GM18519 (cell line): ENCODE measurements around the gene PDIA2.
"Not testable (repeated sequence)": the region's sequence is repeated elsewhere in the genome, so short reads cannot be mapped to it uniquely, and the experiment has no call there.

Experiments used
- ATAC-seq: cut with Tn5 transposase; IDR thresholded peaks from one replicate; pipeline ENCODE4 v1.9.1; 2021; ENCODE audit warnings: mild to moderate bottlenecking, moderate library complexity; ENCODE audit not compliant: unreplicated experiment, low FRiP score

PDIA2 gene, protein sequence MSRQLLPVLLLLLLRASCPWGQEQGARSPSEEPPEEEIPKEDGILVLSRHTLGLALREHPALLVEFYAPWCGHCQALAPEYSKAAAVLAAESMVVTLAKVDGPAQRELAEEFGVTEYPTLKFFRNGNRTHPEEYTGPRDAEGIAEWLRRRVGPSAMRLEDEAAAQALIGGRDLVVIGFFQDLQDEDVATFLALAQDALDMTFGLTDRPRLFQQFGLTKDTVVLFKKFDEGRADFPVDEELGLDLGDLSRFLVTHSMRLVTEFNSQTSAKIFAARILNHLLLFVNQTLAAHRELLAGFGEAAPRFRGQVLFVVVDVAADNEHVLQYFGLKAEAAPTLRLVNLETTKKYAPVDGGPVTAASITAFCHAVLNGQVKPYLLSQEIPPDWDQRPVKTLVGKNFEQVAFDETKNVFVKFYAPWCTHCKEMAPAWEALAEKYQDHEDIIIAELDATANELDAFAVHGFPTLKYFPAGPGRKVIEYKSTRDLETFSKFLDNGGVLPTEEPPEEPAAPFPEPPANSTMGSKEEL

DNA sequence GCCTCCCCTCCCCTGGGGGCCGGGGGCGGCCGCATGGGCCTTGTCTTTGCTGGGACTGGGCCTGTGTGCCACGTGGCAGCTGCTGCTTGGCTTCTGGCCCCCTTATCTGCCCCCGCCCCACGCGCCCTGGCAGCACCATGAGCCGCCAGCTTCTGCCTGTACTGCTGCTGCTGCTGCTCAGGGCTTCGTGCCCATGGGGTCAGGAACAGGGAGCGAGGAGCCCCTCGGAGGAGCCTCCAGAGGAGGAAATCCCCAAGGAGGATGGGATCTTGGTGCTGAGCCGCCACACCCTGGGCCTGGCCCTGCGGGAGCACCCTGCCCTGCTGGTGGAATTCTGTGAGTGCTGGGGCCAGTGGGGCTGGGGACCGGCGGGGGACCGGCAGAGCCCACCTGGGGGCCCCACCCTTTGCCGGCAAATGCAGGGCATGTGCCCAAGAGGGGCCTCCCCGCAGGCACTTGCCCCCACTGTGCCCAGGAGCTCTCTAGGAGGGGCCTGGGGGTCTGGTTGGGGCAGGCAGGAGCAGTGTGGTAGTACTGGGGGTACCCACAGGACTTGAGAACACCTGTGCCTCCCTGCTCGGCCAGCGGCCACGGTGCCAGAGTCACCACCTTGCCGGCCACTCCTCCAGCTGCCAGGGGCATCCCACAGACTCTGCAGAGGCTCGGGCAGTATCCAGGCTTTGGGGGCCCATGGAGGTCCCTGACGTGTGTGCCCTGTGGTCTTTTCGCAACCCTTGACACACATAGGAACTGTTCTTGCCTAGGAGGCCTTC is at the start of gene PDIA2:
Gene PDIA2 (plus strand): TSS at position 132 of the 773 bp plus-strand sequence. CDS start 6 bp downstream, at position 138.
- no peak for ATAC-seq

DNA sequence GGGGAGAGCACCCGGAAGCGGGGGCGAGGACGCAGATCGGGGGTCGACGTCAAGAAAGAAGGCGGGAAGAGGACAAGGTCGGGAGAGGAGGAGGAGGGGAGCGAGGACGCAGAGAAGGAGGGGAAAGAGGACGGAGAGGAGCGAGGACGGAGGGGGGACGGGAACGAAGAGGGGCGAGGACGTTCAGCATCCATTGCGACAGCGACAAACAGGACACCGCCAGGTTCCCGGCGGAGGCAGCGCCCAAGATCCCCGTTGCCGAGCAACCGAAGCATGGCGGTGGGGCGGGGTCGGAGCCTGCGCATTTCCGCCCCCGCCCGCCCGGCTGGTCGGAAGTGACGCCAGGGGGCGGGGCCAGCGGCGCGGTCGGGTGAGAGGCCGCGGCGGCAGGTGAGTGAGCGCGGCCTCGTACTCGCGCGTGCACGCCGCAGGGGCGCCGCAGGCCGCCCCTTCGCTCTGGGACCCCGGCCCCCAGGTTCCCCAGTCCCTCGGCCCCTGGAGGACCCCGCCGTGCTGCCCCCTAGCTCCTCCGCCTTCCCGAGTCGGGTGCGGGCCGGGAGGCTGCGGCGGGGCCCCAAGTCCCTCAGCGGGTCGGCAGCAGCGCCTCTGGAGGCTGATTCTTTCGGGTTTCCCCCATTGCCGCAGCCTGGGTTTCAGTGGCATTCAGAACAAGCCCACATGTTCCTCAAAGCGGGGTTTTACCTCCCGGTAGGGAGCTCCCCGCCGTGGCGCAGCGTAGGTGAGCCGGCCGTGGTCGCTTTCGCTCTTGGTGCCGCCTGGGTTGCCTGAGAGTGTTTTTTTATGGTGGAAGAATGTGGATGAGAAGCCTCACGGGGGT is 48.3 kb upstream of the PDIA2 start, which contains the start of gene FAM234A:
Gene FAM234A (plus strand): TSS at position 354 of the 838 bp plus-strand sequence. CDS start 19,593 bp downstream, outside the sequence.
- peak; percentile 73 for ATAC-seq

DNA sequence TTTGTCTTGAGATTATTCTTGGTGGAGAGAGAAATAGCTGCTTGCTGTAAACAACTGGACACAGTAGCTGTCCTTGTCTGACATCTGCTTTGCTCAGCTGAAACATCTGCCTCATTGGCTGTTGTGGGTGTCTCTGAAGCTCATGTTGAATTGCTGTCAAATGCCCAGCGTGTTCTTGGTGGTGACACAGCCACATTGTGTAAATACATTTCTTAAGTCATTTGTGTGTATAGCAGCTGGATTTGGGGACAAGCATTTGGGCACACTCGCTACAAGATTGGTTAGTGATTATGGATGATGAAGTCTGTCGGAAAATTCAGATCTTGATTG is 43.1 kb upstream of the PDIA2 start:
- ATAC-seq: no peak

DNA sequence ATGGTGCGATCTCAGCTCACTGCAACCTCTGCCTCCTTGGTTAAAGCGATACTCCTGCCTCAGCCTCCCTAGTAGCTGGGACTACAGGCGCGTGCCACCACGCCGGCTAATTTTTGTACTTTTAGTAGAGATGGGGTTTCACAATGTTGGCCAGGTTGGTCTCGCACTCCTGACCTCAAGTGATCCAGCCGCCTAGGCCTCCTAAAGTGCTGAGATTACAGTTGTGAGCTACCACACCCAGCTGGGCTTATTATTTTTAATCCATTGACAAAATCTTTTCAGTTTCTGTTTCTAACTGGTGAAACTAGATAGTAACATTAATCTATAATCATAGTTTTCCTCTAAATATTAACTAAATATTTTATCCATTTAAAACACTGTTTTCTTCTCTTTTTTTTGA is 42.4 kb upstream of the PDIA2 start:
- ATAC-seq: no peak

DNA sequence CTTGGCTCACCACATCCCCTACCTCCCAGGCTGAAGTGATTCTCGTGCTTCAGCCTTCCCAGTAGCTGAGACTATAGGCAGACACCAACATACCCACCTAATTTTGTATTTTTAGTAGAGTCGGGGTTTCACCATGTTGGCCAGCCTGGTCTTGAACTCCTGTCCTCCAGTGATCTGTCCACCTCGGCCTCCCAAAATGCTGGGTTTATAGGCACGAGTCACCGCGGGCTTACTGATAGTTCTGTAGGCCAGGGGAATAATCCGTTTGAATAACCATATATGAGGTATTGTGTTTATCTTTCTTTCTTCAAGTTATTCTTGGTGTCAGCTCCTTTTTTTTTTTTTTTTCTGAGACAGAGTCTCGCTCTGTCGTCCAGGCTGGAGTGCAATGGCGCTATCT is 40.7 kb upstream of the PDIA2 start:
- ATAC-seq: no peak

DNA sequence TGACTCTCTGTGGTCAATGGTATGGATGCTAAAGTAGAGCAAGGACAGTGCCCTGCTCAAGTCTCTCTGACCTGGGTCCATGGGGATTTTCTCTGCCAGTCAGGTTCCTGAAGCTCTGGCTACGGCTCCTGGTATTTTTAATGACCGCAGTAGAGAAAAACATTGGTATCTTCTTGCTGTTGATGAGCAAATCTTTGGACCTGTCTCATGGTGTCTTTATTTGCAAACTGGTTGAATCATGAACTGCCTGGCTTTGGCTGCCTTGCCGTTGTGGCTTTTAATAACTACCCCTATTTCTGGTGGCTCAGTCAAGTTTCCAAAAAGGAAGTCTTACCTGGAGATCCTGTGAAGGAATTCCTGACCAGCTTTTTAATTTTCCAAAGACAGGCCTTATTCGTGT is 39.6 kb upstream of the PDIA2 start:
- no peak for ATAC-seq

DNA sequence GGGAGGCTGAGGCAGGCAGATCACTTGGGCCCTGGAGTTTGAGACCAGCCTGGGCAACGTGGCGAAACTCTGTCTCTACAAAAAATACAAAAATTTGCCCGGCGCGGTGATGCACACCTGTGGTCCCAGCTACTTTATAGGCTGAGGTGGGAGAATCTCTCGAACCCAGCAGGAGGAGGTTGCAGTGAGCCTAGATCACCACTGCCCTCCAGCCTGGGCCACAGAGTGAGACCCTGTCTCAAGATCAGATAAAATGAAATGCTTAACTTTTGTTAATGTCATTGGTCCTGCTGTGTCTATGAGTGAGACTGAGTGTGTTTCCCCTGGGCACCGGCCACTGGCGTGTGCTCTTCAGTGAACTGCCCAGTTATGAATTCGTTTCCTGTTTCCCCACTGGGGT is 37.9 kb upstream of the PDIA2 start:
- ATAC-seq: no peak

DNA sequence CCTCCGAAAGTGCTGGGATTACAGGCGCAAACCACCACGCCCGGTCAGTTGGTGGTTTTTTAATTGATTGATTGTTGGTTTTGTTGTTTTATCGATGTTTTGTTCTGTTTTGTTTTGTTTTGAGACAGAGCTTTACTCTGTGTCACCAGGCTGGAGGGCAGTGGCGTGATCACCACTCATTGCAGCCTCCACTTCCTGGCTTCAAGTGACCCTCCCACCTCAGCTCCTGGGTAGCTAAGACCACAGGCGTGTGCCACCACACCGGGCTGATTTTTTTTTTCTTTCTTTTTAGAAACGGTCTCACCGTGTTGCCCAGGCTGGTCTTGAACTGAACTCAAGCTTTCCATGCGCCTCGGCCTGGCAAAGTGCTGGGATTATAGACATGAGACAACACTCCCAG is 35.9 kb upstream of the PDIA2 start:
- ATAC-seq: no peak

DNA sequence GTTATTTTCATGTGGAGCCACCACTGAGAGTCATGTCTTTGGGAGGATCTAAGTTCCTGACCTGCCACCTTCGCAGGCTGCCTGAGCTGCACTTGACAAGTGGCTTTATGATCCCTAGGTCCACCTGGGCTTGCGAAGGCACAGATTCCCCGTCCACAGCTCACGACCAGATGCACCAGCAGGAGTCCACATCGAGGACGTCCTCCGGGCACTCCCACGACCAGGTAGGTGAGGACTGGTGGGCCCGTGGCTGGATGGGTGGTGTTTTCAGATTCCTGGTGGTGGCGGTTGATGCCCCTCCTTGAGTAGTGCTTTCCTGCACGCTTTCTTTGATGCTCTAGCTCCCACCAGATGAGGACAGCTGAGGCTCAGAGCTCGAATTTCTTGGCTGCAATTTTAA is 33.5 kb upstream of the PDIA2 start:
- no peak for ATAC-seq

DNA sequence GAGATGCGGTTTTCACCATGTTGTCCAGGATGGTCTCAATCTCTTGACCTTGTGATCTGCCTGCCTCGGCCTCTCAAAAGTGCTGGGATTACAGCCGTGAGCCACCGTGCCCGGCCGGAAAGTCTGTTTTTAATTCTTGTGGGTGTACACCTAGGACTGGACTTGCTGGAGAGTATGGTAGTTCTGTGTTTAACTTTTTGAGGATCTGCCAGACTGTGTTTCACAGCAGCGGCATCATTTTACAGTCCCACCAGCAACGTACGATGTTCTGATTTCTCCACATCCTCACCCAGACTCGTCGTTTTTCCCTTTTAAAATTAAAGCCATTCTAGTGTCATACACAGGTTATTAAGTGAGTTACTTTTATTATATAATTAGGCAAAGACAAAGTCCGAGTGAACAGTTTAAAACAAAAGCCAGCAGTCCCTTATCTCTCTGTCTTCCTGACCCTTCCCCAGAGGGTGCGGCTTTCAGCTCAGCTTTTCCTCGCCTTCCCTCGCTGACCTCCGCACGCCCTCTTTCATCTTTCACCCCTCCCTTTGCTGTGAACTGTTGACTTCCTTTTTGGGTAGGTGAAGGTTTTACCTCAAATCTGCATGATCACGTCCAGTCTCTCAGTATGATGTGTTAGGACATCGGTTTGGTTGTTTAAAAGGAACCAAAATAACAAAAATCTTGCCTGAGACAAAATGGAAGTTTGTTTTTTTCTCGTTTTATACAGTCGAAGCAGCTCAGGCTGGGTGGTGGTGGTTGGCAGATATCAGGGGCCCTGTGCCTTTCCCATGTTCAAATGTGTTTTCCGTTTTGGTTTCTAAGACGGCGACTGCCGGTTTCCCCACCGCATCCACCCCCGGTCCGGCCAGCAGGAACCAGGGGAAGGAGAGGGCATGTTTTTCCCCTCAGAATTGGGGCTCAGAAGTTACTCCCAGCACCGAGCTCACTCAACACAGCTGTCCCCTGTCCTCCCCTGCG is 30.3 kb upstream of the PDIA2 start:
- ATAC-seq: no peak

DNA sequence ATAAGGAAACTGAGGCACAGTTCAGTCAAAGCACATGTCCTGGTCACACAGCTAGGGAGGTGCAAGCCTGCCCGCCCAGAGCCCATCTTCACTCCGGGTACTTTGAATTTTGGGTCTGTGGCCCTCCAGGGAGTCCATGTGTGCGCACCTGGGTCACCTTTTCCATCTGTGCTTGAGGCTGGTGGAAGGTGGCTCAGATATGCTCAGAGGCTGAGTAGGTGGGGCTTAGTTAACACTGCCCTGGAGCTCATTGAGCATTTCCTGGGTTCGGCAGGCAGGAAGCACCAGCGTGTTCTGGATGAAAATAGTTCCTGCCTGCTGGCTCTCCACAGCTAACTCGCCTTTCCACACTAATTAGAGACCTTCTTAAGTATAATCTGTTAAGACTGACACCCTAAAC is 29.1 kb upstream of the PDIA2 start:
- no peak for ATAC-seq

DNA sequence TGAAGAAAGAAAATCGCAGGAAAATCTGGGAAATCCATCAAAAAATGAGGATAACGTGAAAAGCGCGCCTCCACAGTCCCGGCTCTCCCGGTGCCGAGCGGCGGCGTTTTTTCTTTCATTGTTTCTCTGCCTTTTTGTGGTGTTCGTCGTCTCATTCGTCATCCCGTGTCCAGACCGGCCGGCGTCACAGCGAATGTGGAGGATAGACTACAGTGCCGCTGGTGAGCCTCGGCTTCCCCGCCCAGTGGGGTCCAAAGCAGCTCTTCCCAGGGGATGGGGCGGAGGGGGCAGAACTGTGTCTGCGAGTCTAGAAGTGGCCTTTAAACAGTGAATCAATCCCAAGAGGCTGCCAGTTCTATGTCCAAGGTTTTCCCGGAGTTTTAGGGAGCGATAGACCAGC is 28.5 kb upstream of the PDIA2 start:
- no peak for ATAC-seq

DNA sequence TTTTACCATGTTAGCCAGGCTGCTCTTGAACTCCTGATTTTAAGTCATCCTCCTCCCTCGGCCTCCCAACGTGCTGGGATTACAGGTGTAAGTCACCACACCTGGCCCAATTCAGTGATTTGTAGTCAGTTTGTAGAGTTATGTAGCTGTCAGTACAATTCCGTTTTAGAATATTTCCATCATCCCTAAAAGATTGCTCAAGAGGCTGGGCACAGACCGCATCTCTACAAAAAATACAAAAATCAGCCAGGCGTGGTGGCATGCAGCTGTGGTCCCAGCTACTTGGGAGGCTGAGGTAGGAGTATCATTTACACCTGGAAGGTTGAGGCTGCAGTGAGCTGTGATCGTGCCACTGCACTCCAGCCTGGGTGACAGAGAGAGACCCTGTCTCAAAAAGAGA is 27.8 kb upstream of the PDIA2 start:
- ATAC-seq: no peak

DNA sequence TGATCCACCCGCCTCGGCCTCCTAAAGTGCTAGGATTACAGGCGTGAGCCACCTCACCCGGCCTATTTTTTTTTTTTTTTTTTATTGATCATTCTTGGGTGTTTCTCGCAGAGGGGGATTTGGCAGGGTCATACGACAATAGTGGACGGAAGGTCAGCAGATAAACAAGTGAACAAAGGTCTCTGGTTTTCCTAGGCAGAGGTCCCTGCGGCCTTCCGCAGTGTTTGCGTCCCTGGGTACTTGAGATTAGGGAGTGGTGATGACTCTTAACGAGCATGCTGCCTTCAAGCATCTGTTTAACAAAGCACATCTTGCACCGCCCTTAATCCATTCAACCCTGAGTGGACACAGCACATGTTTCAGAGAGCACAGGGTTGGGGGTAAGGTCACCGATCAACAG is 24.9 kb upstream of the PDIA2 start:
- ATAC-seq: not testable (repeated sequence)

DNA sequence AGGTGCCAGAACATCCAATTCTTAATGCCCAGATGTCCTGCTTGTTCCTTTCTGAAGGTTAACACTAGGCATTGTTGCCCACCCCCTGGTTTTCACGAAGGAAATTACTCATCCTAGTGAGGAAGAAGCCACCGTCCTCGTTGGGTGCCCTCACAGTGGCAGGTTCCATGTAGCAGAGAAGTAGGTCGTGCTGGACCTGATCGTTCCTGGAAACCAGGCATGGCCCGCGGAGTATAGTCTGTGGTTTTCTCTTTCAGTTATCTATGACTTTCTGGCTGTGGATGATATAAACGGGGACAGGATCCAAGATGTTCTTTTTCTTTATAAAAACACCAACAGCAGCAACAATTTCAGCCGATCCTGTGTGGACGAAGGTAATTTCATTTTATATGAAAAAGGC is 23.7 kb upstream of the PDIA2 start:
- no peak for ATAC-seq

DNA sequence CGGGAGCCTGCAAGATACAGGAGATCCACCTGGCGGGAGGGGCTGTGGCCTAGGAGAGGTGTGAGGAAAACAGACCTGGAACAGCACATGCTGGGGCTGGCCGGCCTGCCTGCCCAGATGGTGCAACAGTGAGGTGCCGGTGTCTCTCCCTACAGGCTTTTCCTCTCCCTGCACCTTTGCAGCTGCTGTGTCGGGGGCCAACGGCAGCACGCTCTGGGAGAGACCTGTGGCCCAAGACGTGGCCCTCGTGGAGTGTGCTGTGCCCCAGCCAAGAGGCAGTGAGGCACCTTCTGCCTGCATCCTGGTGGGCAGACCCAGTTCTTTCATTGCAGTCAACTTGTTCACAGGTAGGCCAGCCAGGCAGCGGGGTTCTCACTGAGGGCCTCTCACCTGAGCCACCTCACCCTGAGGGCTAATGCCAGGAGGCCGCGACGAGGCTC is 23.1 kb upstream of the PDIA2 start:
- no peak for ATAC-seq

DNA sequence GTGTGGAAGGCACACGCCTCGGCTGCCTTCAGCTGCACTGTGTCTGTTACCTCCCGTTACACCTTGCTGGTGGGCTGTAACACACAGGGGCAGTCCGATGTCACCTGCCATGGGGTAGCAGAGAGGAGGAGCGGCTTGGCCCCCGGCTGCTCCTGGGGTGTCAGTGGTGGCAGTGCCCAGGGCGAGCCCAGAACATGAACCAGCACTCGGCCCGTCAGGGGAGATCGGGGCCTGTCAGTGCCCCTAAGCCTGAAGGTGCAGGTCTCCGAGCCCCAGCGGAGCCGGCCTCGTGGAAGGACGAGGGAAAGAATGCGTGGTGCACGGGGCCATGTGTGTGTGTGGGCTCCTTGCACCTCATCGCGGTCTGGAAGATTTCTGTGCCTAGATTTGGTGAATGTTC is 22.6 kb upstream of the PDIA2 start:
- ATAC-seq: no peak

DNA sequence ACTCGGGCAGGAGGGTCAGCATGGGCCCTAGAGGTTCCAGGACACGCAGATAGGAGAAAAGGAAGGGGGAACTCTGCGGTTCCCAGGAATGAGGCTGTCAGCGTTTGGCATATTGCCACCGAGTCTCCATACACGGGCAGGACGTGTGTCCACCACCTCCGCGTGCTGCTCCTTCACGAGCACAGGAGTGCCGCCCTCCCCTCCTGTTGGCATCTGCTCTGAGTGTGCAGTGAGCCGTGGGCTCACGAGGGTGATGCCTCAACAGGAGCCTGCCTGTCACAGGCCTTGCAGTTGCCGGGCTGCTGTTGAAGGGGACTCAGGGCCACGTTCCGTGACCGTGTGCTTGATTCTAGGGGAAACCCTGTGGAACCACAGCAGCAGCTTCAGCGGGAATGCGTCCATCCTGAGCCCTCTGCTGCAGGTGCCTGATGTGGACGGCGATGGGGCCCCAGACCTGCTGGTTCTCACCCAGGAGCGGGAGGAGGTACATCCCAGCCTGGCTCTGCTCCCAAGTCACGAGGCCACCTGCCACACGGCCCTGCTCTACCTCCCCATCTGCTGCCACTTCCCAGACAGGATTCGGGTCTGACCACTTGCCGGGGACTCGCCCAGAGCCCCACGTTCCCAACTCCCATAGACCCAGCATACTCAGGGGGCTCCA is 21.8 kb upstream of the PDIA2 start:
- ATAC-seq: no peak

DNA sequence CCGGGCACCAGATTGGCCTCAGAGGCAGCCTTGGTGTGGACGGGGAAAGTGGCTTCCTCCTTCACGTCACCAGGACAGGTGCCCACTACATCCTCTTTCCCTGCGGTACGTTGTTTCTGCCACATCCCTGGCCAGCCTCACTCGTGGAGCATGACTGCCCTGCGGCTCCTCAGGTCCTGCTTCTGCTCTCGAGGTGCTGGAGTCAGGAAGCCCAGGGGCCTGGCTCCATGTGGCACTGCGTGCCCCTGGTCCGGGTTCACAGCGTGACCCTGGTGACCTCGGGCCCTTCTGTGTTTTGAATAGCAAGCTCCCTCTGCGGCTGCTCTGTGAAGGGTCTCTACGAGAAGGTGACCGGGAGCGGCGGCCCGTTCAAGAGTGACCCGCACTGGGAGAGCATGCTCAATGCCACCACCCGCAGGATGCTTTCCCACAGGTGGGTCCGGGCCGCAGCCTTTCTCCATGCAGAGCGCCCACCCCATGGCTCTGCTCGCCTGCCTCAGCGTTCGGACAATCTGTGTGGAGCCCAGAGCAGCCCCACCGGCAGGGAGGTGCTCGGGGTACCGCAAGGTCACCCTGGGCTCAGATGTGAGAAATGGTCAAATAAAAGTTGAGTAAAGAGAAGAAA is 20.7 kb upstream of the PDIA2 start:
- ATAC-seq: no peak
